Heart right ventricle (tissue), 16 donors: ENCODE data around the gene SARNP. TPM values are rescaled to one million over a fixed set of nuclear protein-coding genes. Genes with fewer than 3 reads are reported as not detected.

Source experiments
- ATAC-seq, 8 donors: fragments of 200-7000 bp; cut with Tn5 transposase; one replicate each; pipeline ENCODE4 v1.9.1; 2020; ENCODE audit warnings: mild to moderate bottlenecking in 8 of 8, moderate library complexity in 8 of 8, moderate number of reproducible peaks in 1 of 8
- DNase-seq, 2 donors: peaks; one replicate each; pipeline ENCODE4 v3.0.0-alpha.2; 2020
- H3K27ac ChIP-seq, 10 donors: fragments of 200-600 bp; sonication (generic) in 2 of 10; one replicate each; pipeline versions ENCODE4 v1.5.0 to v1.8.0; 2020 to 2022; ENCODE audit warnings: mild to moderate bottlenecking in 3 of 10
- H3K27me3 ChIP-seq, 7 donors: fragments of 200-600 bp; one replicate each; pipeline ENCODE4 v1.8.0; 2021 to 2022; ENCODE audit warnings: mild to moderate bottlenecking in 2 of 7
- H3K36me3 ChIP-seq, 9 donors: fragments of 200-600 bp; sonication (generic) in 1 of 9; one replicate each; pipeline versions ENCODE4 v1.5.0 to v1.8.0; 2020 to 2022; ENCODE audit warnings: mild to moderate bottlenecking in 2 of 9
- H3K4me1 ChIP-seq, 9 donors: fragments of 200-600 bp; sonication (generic) in 1 of 9; one replicate each; pipeline versions ENCODE4 v1.5.0 to v1.8.0; 2020 to 2022; ENCODE audit warnings: mild to moderate bottlenecking in 4 of 9
- H3K4me3 ChIP-seq, 10 donors: fragments of 200-600 bp; sonication (generic) in 2 of 10; one replicate each; pipeline versions ENCODE4 v1.5.0 to v1.8.0; 2020 to 2022; ENCODE audit warnings: mild to moderate bottlenecking in 7 of 10, moderate library complexity in 2 of 10
- H3K9me3 ChIP-seq, 11 donors: fragments of 200-600 bp in 10 of 11; sonication (generic) in 2 of 11; one replicate each; pipeline versions ENCODE4 v1.5.0 to v1.8.0; 2013 to 2022; ENCODE audit warnings: mild to moderate bottlenecking in 2 of 11, control low read depth in 1 of 11, moderate library complexity in 1 of 11
- CTCF ChIP-seq, 9 donors: fragments of 200-600 bp; sonication (generic) in 2 of 9; IDR thresholded peaks; one replicate each; pipeline versions ENCODE4 v1.5.0 to v1.8.0; 2021 to 2022; ENCODE audit warnings: antibody characterized with exemption in 9 of 9, mild to moderate bottlenecking in 5 of 9, moderate library complexity in 1 of 9
- WGBS, 2 donors: extraction: QIAGEN DNeasy Blood & Tissue Kit; methylation state at CpG; one replicate each; pipeline ENCODE4 v1.1.7; 2013; ENCODE audit warnings: inconsistent platforms in 1 of 2; 5-methylcytosine and 5-hydroxymethylcytosine counted together
- intact Hi-C, 10 donors: fragments of 100-400 bp; cut with DNase I; formaldehyde crosslinking; loops; one replicate each; pipeline versions ENCODE4 v1.11.1 to v1.14.2; 2022
- polyA plus RNA-seq, 2 donors: library from polyadenylated mRNA; stranded (reverse); fragments of 200-250 nt; gene quantifications; one replicate each; pipeline ENCODE4 v1.2.3, GENCODE V29; 2013
- total RNA-seq, 10 donors: library from RNA; stranded (reverse); fragmentation: NEBNext Ultra II Directional in 3 of 10; extraction: Animal tissue kit (Norgen Biotek cat#: 25700) in 3 of 10; gene quantifications; one replicate each; pipeline versions ENCODE4 v1.2.1 to v1.2.4, GENCODE V29; 2021 to 2023
- donor health status: Arrhythmogenic right ventricular cardiomyopathy.
- donor health status: ischemic (EF 13 %, LVEDD 7.1; RV severe dilation, severe dysfunction).
- donor health status: healthy with polysubstance abuse.
- donor health status: DM: no; HTN: yes; CAD: no.
- donor health status: DM: no; HTN: no; CAD: no.
- donor health status: ischemic (EF 25% LVEDD 6.9; RV normal size, moderate dysfunction).
- donor health status: ischemic (EF 25% LVEDD 5.7; RV mildly dilated, moderate dysfunction).
- donor health status: healthy.
- donor health status: DM: yes; HTN: yes; CAD: no.
- donor health status: Ischemic cardiomyopathy.
- donor health status: ischemic (EF 35%, LVEDD 5.7; RV mildly dilated, moderate dysfunction).
- donor health status: nonischemic (EF 11% LVEDD 7.7; RV severe dilation, severe dysfunction).
- donor health status: DM: yes; HTN: yes; CAD: no.
- donor health status: PGD.
- donor health status: ischemic (EF 29% LVEDD 5.4; RV normal size, mild dysfunction).
- donor health status: nonischemic (EF 23%, LVEDD 6.1; RV moderate dilation, normal function).

The SARNP gene
- total and polyA plus RNA-seq, 12 donors, result 47.5 to 136 (median 55.2) TPM

GRCh38 chr12:55831447-55831815 lies 13.9 kb upstream of the SARNP start:
- intact Hi-C loops, result loop anchor here in 5 of 10 donors (2.0 to 10.0 kb wide), 4 partner anchors 15 to 103 kb away; partner anchors contain the start of genes PYM1 (in 2 of the 5) and DGKA (in 1 of the 5)
- Histone ChIP-seq H3K9me3 (no peaks in the 10 kb centered on the region), H3K4me1 (peaks cover 8 to 44% (median 42%) of the 10 kb centered on the region in 9 donors), H3K27me3 (no peaks in the 10 kb centered on the region), H3K4me3 (peak overlapping the region; percentile 63 to 98 (median 85)), H3K27ac (peak overlapping the region in 9 of 10 donors; percentile 85 to 96 (median 92)), H3K36me3 (peaks cover 0 to 17% (median 0%) of the 10 kb centered on the region in 9 donors)
- DNase-seq, result no peak
- TF ChIP-seq CTCF (IDR thresholded peaks at IDR 0.05), result no peak
- ATAC-seq, result no peak
- 25 to 38% methylated on average over 1 of the region's 1 CpG for WGBS, 2 donors

DNA sequence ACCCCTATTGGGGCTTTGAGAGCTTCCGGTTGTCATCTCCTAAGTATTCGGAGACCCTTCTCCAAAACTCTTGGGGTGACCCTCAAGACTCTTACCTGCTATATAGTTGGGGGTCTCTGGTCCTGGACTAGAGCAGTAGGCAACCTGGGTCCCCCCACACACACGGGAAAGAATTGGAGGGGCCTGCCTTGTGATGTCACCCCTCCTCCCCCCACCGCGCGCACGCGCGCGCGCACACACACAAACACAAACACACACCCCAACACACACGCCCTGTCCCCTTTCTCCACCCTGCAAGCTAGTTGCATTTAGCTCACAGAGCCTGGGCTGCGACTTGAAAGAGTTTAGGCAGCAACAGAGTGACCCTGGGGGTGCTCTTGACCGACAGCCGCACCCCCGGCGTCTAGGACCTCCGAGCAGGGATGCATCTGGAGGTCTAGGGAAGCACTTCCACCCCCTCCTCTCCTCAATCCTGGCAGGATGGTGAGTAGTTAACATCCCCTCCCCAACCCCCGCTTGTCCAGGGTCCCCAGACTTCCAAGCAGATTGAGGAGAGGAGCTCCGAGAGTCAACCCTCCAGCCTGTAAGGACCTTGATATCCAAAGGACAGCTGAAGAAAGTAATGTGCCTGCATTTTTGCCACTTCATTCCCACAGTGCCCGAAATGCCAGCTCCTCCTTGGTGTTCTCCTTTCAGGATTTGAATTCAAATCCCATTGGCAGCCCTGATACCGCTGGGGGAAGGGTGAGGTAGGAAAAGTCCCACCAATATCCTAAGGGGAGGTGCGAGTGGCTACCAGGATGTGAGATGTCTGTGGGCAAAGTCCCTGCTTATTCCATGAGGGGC lies 13.3 kb upstream of the SARNP start:
- WGBS, 2 donors, result 1 to 2% methylated on average over 23 of the region's 23 CpGs
- ATAC-seq (peak; percentile 32 to 75 (median 60)), DNase-seq (peak; percentile 77 to 79)
- Histone ChIP-seq H3K4me1 (peaks cover 8 to 50% (median 48%) of the 10 kb centered on the region in 9 donors), H3K27ac (peak overlapping the region; percentile 85 to 96 (median 92)), H3K4me3 (peak overlapping the region; percentile 63 to 98 (median 85)), H3K27me3 (no peaks in the 10 kb centered on the region), H3K36me3 (peaks cover 0 to 14% (median 0%) of the 10 kb centered on the region in 9 donors), H3K9me3 (no peaks in the 10 kb centered on the region)
- intact Hi-C loops, result loop anchor here in 5 of 10 donors (2.0 to 10.0 kb wide), 4 partner anchors 16 to 104 kb away; partner anchors contain the start of genes PYM1 (in 2 of the 5) and DGKA (in 1 of the 5)
- TF ChIP-seq CTCF (IDR thresholded peaks at IDR 0.05), result no peak

DNA sequence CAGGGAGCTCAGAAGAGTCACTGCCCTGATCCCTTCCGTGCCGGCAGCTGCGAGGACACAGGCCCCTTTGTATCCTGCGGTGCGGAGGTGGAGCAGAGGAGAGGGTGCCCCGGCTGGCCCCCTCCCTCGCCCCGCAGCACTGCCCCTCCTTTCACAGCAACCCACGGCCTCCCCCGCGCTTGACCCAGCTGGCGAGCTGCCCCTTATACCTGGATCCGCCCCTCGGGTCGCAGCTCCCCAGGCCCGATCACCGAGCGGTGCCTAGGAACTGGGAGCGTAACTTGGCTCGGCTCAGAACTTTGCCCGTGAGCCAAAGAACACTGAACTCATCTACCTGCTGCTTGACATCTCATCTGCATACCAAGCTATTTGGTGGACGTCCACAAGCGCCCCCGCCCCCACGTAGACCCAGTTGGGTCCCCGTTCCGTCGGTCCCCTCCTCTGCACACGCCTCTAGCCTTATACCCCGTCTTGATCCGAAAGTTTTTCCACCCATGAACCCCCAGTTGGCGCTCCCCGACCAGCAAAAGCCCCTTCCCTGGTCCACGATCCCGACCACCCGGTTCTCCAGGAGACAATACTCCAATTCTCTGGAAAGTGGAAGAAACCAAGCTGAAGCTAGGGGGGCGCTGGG lies 12.6 kb upstream of the SARNP start:
- intact Hi-C loops, result loop anchor here (1.0 to 10.0 kb wide), 6 partner anchors 17 to 105 kb away; partner anchors contain the start of genes PYM1 (in 7 of the 10) and DGKA (in 3 of the 10)
- Histone ChIP-seq H3K27me3 (no peaks in the 10 kb centered on the region), H3K4me1 (peaks cover 10 to 57% (median 50%) of the 10 kb centered on the region in 9 donors), H3K4me3 (peak overlapping the region; percentile 63 to 98 (median 85)), H3K9me3 (no peaks in the 10 kb centered on the region), H3K27ac (peak overlapping the region; percentile 85 to 96 (median 92)), H3K36me3 (peaks cover 0 to 10% (median 0%) of the 10 kb centered on the region in 9 donors)
- no peak for TF ChIP-seq CTCF (IDR thresholded peaks at IDR 0.05)
- peak; percentile 28 to 65 (median 34) for ATAC-seq
- DNase-seq, result peak; percentile 44 to 62
- 0% methylated on average over 34 to 37 of the region's 37 CpGs for WGBS, 2 donors

DNA sequence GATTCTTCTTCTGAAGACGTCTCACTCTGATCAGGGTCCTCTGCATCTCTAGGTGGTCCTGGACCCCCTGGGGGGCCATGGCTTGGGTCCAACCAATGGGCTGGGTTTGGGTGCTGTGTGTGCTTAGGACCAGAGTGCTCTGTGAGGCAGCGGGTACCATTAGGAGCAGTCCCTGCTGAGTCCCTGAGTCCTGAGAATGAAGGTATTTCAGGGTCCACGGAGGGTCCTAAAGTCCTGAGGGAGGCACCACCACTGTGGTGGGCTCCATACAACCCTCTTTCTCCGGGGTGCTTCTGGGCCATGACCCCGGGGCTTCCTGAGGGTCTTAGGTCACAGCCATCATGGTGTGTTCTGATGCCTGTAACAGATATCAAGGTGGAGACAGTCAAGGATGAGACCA lies 10.8 kb upstream of the SARNP start:
- H3K9me3 ChIP-seq, result no peaks in the 10 kb centered on the region
- no peaks in the 10 kb centered on the region for H3K27me3 ChIP-seq
- no peak for TF ChIP-seq CTCF (IDR thresholded peaks at IDR 0.05)
- H3K4me3 ChIP-seq, result peak overlapping the region in 8 of 10 donors; percentile 63 to 98 (median 82)
- intact Hi-C loops, result loop anchor here in 4 of 10 donors (2.0 to 10.0 kb wide), 3 partner anchors 99 to 106 kb away; partner anchors contain the start of genes DGKA (in 2 of the 4) and PYM1 (in 2 of the 4)
- 92 to 93% methylated on average over 5 of the region's 5 CpGs for WGBS, 2 donors
- peaks cover 0 to 19% (median 1%) of the 10 kb centered on the region in 9 donors for H3K36me3 ChIP-seq
- H3K27ac ChIP-seq, result peak overlapping the region in 8 of 10 donors; percentile 80 to 96 (median 92)
- peaks cover 10 to 66% (median 57%) of the 10 kb centered on the region in 9 donors for H3K4me1 ChIP-seq
- DNase-seq (no peak), ATAC-seq (no peak)
